Ovary (tissue), 9 donors: ENCODE data around the gene HIPK3. TPM values are rescaled to one million over a fixed set of nuclear protein-coding genes. Genes with fewer than 3 reads are reported as not detected.

Experiments
- DNase-seq, 5 donors: peaks; one replicate each; pipeline ENCODE4 v3.0.0-alpha.2; 2019 to 2020
- H3K27ac ChIP-seq, 2 donors: fragments of 200-600 bp; one replicate each; pipeline versions ENCODE4 v1.5.1 to v1.8.0; 2019 to 2022
- H3K27me3 ChIP-seq: fragments of 200-600 bp; one replicate; pipeline ENCODE4 v1.8.0; 2022
- H3K36me3 ChIP-seq: fragments of 200-600 bp; sonication (generic); one replicate; pipeline ENCODE4 v1.5.1; 2019
- H3K4me1 ChIP-seq: one replicate; pipeline ENCODE4 v1.8.1; 2013; ENCODE audit warnings: mild to moderate bottlenecking, moderate library complexity; ENCODE audit not compliant: insufficient read depth
- H3K4me3 ChIP-seq: fragments of 200-600 bp; sonication (generic); one replicate; pipeline ENCODE4 v1.5.1; 2017
- H3K9me3 ChIP-seq, 2 donors: fragments of 200-600 bp in 1 of 2; sonication (generic) in 1 of 2; one replicate each; pipeline versions ENCODE4 v1.5.1 to v1.8.1; 2013 to 2019; ENCODE audit warnings: mild to moderate bottlenecking in 1 of 2, moderate library complexity in 1 of 2
- EP300 ChIP-seq: sonication (generic); formaldehyde crosslinking; IDR thresholded peaks from one replicate; pipeline ENCODE4 v1.6.1; 2017; ENCODE audit warnings: antibody characterized with exemption
- POLR2A ChIP-seq: fragments of 450-650 bp; IDR thresholded peaks from one replicate; pipeline ENCODE4 v1.6.1; 2017; ENCODE audit warnings: antibody characterized with exemption, mild to moderate bottlenecking, moderate library complexity
- WGBS, 3 donors: extraction: QIAGEN DNeasy Blood & Tissue Kit in 1 of 3; methylation state at CpG; one replicate each; pipeline versions ENCODE4 v1.1.5 to v1.1.7; 2013 to 2017; 5-methylcytosine and 5-hydroxymethylcytosine counted together
- intact Hi-C, 4 donors: fragments of 100-400 bp; cut with DNase I; formaldehyde crosslinking; loops; one replicate each; pipeline versions ENCODE4 v1.11.0 to v1.15.1; 2022 to 2023
- polyA plus RNA-seq, 2 donors: library from polyadenylated mRNA; stranded (reverse); fragments of 200-250 nt in 1 of 2; fragments of 350-450 nt in 1 of 2; fragmentation: Illumina TruSeq in 1 of 2; extraction: RNeasy Lipid Tissue Mini Kit (QIAGEN cat#74804) in 1 of 2; gene quantifications; one replicate each; pipeline ENCODE4 v1.2.3, GENCODE V29; 2013 to 2014
- total RNA-seq, 7 donors: library from RNA; depleted of rRNA in 2 of 7; stranded (reverse); fragments of >200 nt in 2 of 7; fragmentation: NEBNext Ultra II Directional in 3 of 7; extraction: Animal tissue kit (Norgen Biotek cat#: 25700) in 3 of 7; gene quantifications; one replicate each; pipeline versions ENCODE4 v1.1.0 to v1.2.4, GENCODE V29; 2016 to 2023
- TF ChIP-seq, protein P1 (sequence below), 3 donors: fragments of 450-650 bp in 2 of 3; fragments of 200-600 bp in 1 of 3; IDR thresholded peaks; one replicate each; pipeline versions ENCODE4 v1.5.1 to v1.8.0; 2016 to 2022; ENCODE audit warnings: antibody characterized with exemption in 3 of 3, mild to moderate bottlenecking in 1 of 3
- donor health status: DM: no; HTN: no; CAD: no; lungs with moderate emphysema.
- donor health status: DM: no; HTN: no; CAD: no.
- donor health status: Bipolar disorder and iron deficiency.
- donor health status: DM: yes; HTN: yes; CAD: no.
- donor health status: DM: no; HTN: no; CAD: no.
- donor health status: DM: yes; HTN: yes; CAD: no.

Gene HIPK3
- total and polyA plus RNA-seq, 9 donors, result 28.0 to 252 (median 178) TPM

DNA sequence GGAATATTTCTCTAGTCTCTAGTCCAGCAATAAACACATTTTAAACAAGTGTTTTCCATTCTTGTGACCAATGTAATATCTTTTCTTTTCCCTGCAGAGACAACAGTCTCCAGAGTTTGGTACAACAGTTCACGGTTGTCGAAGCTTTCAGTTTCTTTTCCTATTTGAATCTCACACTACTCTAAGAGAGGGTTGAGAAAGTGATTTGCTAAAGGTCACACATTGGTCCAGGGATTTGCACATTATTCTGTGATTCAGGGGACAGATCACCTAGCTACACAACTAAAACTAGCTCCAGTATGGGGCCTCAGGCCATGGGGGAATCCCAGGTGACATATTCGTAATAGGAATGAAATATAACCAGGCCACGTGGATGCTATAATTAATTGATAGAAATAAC, 132.5 kb downstream of the HIPK3 start:
- no peaks in the 10 kb centered on the region for H3K36me3 ChIP-seq
- 83 to 88% (median 87%) methylated on average over 4 of the region's 4 CpGs for WGBS, 3 donors
- H3K27ac ChIP-seq, result no peak overlapping the region
- no peaks in the 10 kb centered on the region for H3K4me1 ChIP-seq
- TF ChIP-seq POLR2A (no peak), EP300 (no peak)
- TF ChIP-seq, protein P1, sequence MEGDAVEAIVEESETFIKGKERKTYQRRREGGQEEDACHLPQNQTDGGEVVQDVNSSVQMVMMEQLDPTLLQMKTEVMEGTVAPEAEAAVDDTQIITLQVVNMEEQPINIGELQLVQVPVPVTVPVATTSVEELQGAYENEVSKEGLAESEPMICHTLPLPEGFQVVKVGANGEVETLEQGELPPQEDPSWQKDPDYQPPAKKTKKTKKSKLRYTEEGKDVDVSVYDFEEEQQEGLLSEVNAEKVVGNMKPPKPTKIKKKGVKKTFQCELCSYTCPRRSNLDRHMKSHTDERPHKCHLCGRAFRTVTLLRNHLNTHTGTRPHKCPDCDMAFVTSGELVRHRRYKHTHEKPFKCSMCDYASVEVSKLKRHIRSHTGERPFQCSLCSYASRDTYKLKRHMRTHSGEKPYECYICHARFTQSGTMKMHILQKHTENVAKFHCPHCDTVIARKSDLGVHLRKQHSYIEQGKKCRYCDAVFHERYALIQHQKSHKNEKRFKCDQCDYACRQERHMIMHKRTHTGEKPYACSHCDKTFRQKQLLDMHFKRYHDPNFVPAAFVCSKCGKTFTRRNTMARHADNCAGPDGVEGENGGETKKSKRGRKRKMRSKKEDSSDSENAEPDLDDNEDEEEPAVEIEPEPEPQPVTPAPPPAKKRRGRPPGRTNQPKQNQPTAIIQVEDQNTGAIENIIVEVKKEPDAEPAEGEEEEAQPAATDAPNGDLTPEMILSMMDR (IDR thresholded peaks at IDR 0.05), result no peak
- H3K4me3 ChIP-seq, result no peak overlapping the region
- no peak for DNase-seq
- no peaks in the 10 kb centered on the region for H3K27me3 ChIP-seq
- no peaks in the 10 kb centered on the region for H3K9me3 ChIP-seq
- intact Hi-C loops, result no loop called here

- WGBS, 3 donors, result 73 to 76% (median 73%) methylated on average over 13 of the region's 13 CpGs
- intact Hi-C loops, result no loop called here
- no peaks in the 10 kb centered on the region for H3K4me1 ChIP-seq
- TF ChIP-seq POLR2A (no peak), EP300 (no peak)
- TF ChIP-seq, protein P1 (IDR thresholded peaks at IDR 0.05), result no peak
- no peaks in the 10 kb centered on the region for H3K27me3 ChIP-seq
- no peak overlapping the region for H3K4me3 ChIP-seq
- DNase-seq, result no peak
- no peaks in the 10 kb centered on the region for H3K36me3 ChIP-seq
- no peaks in the 10 kb centered on the region for H3K9me3 ChIP-seq
- no peak overlapping the region for H3K27ac ChIP-seq
Observed at GRCh38 chr11:33390944-33391892, 134.0 kb downstream of the HIPK3 start.

- Histone ChIP-seq H3K4me1 (no peaks in the 10 kb centered on the region), H3K36me3 (no peaks in the 10 kb centered on the region), H3K4me3 (no peak overlapping the region), H3K27me3 (no peaks in the 10 kb centered on the region), H3K27ac (no peak overlapping the region), H3K9me3 (no peaks in the 10 kb centered on the region)
- 87 to 91% (median 87%) methylated on average over 2 of the region's 2 CpGs for WGBS, 3 donors
- intact Hi-C loops, result no loop called here
- TF ChIP-seq, protein P1 (IDR thresholded peaks at IDR 0.05), result no peak
- TF ChIP-seq EP300, result no peak
- TF ChIP-seq POLR2A, result no peak
- no peak for DNase-seq
Observed at GRCh38 chr11:33391893-33392251, 134.7 kb downstream of the HIPK3 start.

DNA sequence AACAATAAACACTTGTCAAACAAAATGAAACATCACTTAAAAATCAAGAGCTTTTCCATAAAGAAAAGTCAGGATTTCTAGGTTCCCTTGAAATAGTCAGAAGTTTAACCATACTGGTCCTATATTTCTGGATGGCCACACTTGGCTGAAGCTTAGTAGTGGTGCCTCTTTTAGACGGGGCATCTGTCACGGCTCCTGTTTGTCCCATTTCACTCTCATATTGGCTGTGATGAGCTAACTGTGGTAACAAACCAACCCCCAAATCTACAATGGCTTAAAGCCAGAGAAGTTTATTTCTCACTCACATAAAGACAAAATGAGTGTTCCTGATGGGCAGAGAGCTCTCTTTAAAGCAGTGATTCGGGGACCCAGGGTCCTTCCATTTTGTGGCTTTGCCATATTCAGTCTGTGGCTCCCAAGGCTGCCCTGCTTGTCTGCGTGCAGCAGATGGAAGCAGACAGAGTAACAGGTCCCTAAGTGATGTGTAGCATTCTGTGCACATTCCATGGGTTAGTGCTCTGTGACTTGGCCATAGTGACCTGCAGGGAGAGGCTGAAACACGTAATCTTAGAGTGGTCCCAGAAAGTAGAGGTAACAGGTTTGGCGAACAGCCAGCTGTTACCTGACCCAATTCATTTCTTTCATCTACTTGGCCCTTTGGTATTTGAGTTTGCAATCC, 137.4 kb downstream of the HIPK3 start:
- H3K4me3 ChIP-seq, result no peak overlapping the region
- no peaks in the 10 kb centered on the region for H3K9me3 ChIP-seq
- 74 to 83% (median 82%) methylated on average over 6 of the region's 6 CpGs for WGBS, 3 donors
- no peaks in the 10 kb centered on the region for H3K27me3 ChIP-seq
- no peak overlapping the region for H3K27ac ChIP-seq
- TF ChIP-seq POLR2A (no peak), EP300 (no peak)
- TF ChIP-seq, protein P1 (IDR thresholded peaks at IDR 0.05), result no peak
- intact Hi-C loops, result no loop called here
- no peaks in the 10 kb centered on the region for H3K36me3 ChIP-seq
- H3K4me1 ChIP-seq, result no peaks in the 10 kb centered on the region
- DNase-seq, result no peak
